Stimulated activated CD4-positive, alpha-beta T cell treated with anti-CD3 and anti-CD28 coated beads, Interleukin-4, amount 100 ng/mL, for 4 hours (primary cell): ENCODE results near the gene CYP2S1.
A peak's percentile ranks its signal among the peaks of the same experiment; 100 is the strongest.

Source experiments
- DNase-seq, 2 experiments: peaks; one replicate each; pipeline ENCODE4 v3.0.0-alpha.2; 2020

Gene CYP2S1

DNA sequence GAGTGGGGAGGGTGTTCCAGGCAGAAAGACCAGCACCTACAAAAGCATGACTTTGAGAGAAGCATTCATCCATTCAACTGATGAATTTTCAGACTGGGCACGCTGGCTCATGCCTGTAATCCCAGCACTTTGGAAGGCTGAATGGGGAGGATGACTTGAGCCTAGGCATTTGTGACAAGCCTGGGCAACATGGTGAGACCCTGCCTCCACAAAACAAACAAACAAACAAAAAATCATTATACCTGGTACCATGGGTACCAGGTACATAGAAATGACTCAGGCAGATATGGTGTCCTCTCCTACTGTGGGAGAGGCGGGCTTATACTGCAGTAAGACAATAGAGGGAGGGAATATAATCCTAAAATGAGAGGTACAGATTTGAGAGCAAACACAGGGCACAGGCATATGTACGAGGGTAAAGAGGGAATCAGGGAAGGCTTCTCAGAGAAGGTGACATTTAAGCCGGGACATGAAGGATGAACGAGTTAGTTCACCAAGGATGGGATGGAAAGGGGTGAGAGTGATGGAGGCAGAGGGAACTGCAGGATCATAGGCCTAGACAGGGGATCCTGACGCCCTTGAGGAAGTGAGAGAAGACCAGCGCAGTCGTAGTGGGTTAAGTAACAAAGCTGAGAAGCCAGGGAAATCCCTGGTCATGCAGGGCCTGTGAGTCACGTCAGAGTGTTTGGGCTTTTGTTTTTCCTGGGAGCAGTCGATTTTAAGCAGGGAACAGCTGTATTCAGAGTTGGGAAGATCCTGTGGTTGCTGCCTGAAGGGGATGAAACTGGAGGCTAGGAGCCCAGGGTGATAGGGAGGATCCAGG is 2.9 kb downstream of the CYP2S1 start:
- DNase-seq = no peak

DNA sequence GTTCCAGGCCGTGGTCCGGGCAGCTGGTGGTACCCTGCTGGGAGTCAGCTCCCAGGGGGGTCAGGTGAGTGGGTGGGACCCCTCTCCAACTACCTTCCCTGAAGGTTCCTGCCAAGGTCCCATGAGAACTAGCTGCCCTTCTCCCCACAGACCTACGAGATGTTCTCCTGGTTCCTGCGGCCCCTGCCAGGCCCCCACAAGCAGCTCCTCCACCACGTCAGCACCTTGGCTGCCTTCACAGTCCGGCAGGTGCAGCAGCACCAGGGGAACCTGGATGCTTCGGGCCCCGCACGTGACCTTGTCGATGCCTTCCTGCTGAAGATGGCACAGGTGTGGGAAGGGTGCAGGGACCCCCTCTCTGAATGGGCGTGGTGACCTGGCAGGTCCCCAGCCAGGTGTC is 5.5 kb downstream of the CYP2S1 start:
- no peak for DNase-seq

DNA sequence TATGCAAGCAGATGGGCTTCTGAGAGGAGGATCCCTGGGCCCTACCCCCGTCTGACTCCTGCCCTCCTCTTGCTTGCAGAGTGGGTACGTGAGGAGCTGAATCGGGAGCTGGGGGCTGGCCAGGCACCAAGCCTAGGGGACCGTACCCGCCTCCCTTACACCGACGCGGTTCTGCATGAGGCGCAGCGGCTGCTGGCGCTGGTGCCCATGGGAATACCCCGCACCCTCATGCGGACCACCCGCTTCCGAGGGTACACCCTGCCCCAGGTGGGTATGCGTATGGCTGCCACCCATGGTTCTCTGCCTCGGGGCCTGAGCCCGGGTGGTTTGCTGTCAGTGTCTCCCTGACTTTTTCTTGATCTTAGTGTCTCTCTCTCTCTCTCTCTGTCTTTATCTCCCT is 10.4 kb downstream of the CYP2S1 start:
- DNase-seq = no peak

DNA sequence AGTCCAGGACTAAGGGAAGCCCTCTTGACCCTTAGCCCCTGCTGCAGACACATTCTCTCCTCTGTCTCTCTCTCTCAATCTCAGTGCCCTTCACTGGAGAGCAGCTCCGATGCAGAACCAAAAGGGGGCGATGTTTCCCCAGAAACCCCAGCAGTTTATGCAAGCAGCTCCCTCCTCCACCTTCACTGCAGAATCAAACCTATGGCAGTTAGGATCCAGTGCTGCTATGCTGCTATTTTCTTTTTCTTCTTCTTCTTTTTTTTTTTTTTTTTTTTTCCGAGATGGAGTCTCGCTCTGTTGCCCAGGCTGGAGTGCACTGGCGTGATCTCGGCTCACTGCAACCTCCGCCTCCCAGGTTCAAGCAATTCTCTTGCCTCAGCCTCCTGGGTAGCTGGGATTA is 11.3 kb downstream of the CYP2S1 start:
- peak; percentile 71 to 81 for DNase-seq

DNA sequence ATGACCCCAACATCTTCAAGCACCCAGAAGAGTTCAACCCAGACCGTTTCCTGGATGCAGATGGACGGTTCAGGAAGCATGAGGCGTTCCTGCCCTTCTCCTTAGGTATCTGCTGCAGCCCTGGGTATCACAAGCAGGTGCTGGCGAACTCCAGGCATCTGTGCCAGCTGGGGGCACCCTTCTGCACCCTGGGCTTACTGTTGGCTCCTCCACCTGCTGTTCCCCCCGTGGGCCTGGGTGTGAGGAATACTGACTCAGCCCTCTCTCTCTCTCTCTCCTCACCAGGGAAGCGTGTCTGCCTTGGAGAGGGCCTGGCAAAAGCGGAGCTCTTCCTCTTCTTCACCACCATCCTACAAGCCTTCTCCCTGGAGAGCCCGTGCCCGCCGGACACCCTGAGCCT is 13.0 kb downstream of the CYP2S1 start:
- DNase-seq = peak in 1 of 2 experiments; percentile 11

DNA sequence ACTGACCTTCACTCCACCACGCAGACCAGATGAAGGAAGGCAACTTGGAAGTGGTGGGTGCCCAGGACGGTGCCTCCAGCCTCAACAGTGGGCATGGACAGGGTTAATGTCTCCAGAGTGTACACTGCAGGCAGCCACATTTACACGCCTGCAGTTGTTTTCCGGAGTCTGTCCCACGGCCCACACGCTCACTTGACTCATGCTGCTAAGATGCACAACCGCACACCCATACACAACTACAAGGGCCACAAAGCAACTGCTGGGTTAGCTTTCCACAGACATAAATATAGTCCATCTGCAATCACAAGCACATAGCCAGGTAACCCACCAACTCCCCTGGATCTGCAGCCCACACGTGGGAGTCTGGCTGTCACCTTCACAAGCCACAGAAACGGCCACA is 13.4 kb downstream of the CYP2S1 start:
- no peak for DNase-seq

DNA sequence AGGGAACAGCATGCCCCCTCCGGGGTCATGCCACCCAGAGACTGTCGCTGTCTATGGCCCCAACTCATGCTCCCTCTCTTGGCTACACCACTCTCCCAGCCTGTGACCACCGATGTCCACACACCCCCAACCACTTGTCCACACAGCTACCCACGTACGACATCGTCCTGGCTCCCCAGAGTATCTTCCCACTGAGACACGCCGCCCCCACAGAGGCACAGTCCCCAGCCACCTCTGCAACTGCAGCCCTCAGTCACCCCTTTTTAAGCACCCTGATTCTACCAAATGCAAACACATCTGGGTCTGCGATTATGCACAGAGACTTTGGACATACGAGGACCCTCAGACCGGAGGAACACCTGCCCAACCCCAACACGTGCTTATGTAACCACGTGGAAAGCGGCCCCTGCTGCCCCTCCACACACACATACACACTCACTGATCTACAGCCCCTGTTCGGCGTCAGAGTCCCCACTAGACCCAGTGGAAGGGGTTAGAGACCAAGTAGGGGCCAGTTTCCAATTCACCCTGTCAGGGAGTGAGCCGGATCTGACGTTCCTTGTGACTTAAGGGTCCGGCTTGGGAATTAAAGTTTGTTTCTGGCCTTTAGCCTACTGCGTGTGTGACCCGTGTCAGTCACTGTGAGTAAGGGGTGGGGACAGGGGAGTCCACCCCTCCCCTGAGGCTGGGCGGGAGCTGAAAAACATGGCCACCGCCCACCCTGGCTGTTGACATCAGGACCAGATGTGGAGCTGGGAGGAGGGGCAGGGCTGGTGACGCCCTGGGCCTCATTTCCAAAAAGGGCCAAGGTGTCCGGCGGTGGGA is 14.1 kb downstream of the CYP2S1 start:
- DNase-seq = no peak

DNA sequence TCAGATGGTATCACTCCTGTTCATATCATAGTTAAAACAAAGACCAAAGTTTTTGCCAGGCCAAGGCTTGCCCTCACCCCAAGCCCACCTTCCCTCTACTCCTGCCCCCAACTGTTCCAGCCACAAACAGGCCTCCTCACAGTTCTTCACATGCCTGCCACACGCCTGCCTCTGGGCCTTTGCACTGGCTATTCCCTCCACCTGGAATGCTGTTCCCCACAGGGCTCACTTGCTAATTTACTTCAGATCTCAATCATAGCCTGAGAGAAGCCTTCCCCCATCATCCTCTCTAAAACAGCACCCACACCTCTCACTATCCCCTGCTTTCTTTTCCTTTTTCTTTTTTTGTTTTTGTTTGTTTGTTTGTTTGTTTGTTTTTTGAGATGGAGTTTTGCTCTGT is 21.1 kb downstream of the CYP2S1 start:
- no peak for DNase-seq

DNA sequence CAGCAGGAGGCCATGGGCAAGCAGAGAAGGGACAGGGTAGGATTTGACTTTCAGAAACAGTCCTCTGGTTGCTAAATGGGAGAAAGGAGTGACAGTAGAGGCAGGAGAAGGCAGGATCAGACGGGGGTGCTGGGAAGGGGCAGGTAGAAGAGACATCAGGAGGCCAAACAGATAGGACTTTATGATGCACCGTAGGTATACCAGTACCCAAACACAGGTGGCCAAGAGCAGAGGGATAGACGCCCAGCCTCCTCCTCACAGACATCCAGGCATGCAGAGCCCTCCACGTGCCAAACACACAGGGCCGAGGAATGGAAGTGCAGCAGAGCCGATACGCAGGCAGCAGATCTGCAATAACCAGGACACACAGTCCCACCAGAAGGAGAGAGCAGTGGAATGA is 24.7 kb downstream of the CYP2S1 start:
- no peak for DNase-seq

DNA sequence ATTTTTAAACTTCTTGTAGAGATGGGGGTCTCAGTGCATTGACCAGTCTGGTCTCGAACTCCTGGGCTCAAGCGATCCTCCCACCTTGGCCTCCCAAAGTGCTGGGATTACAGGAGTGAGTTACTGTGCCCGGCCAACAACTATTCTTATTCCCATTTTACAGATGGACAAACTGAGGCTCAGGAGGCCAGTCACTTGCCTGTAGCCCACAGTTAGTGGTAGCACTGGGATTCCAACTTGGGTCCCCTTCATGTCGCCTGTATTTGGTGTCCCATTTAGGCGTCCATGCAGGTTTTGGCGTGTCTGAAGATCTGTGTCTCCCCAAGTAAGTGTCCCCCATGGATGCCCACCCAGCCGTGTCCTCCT is 25.2 kb downstream of the CYP2S1 start:
- no peak for DNase-seq

DNA sequence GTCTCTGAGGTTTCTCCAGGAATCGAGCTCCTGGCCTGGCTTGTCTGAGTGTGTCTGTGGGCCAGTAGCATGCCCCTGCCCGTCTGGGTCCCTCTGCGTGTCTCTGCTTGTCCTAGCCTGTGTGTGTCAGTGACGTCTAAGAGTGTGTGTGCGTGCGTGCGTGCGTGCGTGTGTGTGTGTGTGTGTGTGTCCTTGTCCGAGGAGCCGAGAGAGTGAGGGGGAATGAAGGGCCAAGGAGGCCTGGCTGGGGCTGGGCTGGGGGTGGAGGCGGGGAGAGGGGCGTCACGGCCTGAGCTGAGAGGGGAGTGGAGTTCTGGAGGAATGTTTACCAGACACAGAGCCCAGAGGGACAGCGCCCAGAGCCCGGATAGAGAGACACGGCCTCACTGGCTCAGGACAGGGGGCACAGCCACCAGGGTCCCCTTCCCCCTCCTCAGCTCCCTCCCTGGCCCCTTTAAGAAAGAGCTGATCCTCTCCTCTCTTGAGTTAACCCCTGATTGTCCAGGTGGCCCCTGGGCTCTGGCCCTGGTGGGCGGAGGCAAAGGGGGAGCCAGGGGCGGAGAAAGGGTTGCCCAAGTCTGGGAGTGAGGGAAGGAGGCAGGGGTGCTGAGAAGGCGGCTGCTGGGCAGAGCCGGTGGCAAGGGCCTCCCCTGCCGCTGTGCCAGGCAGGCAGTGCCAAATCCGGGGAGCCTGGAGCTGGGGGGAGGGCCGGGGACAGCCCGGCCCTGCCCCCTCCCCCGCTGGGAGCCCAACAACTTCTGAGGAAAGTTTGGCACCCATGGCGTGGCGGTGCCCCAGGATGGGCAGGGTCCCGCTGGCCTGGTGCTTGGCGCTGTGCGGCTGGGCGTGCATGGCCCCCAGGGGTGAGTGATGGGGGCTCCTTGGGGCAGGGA is 25.8 kb downstream of the CYP2S1 start, which contains the start of gene AXL:
TSS of gene AXL (plus strand) at position 609 of the 893 bp plus-strand sequence. CDS start at position 779, 170 bp downstream.
- DNase-seq = no peak

DNA sequence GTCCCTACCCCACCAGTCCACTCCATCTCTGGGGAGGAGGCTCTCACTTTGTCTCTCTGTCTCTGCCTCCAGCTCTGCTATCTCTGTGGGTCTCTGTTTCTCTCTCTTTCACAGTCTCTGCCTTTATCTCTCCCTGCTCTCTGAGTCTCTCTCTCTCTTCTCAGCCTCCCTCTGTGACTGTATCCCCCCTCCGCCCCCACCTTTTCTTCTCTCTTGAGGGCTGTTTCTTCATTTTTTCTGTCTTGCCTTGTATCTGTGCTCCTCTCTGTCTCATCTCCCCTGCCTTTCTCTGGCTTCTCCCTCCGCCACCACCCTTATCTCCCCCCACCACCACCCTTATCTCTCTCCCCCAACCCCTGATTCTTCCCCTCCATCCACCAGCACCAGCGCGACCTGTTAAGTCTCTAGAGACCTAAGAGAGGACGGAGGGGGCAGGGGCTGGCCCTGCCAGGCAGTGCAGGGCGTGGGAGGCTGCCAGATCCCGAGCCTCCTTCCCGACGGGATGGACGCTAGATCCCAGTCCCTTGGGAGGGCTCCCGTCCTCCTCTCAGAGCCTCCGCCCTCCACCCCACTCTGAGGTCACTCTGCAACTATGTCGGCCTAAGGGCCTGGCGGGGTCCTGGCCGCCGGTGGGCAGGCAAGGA is 27.0 kb downstream of the CYP2S1 start:
- no peak for DNase-seq

DNA sequence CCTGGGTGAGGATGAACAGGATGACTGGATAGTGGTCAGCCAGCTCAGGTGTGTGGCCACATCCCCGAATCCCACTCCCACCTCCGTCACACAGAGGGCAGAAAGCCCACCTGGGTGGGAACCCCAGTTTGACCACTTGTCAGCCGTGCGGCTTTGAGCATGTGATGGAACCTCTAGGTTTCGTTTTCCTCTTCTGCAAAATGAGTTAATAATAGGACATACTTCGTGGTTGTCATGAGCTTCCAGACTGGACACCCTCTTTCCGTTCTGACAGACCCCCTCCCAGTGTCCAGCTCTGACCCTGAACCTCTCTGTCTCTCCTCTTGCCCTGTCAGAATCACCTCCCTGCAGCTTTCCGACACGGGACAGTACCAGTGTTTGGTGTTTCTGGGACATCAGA is 27.8 kb downstream of the CYP2S1 start:
- DNase-seq = no peak

DNA sequence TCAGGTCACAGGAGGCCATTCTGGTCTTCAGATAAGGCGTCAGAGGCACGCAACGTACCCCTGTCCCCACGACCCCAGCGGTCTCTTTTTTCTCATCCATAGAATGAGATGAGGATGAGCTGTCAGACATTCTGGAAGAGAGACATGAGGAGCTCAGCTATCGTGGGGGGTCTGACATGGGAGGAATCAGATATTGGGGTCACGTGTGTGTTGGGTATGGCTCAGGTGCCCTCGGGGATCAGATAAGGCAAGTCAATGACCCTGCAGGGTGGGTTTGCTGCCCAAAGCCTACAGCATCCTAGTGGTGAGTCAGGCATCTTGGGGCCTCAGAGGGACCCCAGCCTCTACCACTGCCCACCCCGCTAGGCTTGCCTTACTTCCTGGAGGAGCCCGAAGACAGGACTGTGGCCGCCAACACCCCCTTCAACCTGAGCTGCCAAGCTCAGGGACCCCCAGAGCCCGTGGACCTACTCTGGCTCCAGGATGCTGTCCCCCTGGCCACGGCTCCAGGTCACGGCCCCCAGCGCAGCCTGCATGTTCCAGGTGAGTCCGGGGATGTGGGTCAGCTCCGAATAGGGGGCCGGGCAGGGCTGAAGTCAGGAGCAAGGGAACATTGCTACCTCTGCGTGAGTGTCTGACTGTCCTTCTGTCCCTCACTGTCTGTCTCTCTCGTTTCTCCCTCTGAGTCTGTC is 28.6 kb downstream of the CYP2S1 start:
- DNase-seq = no peak

DNA sequence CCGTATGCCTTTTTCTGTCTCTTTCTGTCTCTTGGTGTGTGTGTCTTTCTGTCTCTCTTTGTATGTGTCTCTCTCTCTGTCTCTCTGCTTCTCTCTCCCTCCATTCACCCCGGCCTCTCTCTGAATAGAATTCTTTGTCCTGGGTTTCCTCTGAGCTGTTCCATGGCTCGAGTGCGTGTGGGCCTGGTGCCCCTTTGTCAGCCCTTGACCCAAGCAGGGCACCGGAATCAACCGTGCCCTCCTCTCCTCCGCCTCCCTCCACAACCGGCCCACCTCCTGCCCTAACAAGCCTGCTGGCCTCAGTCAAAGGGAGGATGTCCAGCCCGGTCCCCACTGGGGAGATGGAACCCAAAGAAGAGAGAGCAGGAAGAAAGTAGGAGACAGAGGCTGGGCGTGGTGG is 29.2 kb downstream of the CYP2S1 start:
- DNase-seq = no peak

DNA sequence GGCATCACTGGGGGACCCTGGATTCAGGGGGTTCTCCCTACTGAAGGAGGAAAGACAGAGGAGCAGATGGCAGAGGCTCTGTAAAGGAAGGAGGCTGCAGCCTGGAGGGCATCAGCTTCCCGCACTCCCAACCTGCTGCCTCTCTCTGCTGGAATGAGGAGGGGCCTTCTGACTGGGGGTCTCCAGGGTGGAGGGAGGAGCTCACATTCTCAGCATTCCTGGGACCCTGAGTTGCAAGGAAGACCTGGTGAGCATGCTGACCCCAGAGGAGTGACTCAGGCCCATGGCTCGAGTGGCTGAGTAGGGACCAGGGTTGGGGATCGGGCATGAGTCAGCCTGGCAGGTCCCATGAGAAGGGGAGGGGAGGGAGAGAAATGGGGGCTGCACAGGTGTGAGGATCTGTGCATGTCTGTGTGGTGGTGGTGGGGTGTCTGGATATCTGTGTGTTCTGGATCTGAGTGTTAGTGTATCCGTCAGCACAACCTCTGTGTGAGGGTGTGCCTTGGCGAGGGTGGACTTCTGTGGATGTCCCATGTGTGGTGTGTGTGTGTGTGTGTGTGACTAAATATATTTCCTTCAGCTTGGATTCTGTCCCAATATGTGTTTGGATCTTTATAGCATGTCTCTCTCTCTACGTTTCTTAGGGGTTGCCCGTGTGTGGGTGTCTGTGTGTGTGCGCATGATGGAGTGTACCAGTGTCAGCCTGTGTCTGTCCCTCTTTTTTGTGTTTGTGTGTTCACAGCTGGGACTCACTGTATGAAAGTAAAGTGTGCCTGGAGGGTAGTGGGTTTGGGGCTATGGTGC is 30.6 kb downstream of the CYP2S1 start:
- DNase-seq = no peak

DNA sequence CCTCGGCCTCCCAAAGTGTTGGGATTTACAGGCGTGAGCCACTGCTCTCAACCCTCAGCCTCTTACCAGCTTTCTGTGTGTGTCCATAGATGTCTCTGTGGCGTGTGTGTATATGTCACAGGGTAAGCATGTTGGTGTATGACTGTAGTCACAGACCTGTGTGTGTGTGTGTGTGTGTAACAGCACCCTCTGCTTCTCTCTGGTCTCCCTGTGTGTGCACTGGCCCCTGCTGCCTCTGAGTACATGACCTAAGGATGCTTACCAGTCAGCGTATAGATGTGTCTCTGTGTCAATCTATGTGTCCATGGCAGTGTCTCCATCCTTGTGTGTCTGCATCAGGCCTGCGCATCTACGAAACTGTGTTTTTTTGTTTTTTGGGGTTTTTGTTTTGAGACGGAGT is 31.6 kb downstream of the CYP2S1 start:
- DNase-seq = no peak

DNA sequence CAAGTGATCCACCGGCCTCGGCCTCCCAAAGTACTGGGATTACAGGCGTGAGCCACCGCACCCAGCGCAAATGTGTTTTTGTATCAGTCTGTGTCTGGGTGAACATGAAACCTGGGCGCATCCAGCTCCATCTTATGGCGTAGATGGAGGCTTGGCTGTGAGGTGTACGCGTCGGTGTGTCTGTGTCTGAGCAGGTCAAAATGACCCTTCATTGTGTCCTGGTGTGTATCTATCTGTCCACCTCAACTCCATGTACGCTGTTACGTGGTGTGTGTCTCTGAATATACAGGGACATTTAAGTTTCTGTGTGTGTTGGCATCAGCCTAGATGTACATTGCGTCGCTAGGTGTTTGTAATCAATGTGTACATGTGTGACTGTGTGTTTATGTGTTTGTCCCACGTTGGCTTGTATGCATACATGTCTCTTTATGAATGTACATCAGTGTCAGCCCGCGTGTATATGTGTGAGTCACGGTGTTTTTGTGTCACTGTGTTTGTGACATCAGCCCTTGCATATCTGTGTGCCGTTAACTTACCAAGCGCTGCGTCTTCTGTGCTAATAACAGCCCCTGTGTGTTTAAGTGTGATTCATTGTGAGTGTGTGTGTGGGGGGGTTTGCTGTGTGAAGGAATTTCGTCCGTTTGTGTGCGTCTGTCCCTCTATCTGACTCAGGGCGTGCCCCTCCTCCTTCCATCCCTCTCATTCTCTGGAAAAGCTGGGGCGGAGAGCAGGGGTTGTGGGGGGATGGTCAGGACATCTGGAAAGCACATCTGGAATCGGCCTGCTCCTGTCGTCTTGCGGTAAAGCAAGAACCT is 32.4 kb downstream of the CYP2S1 start:
- DNase-seq = peak; percentile 22 to 71

DNA sequence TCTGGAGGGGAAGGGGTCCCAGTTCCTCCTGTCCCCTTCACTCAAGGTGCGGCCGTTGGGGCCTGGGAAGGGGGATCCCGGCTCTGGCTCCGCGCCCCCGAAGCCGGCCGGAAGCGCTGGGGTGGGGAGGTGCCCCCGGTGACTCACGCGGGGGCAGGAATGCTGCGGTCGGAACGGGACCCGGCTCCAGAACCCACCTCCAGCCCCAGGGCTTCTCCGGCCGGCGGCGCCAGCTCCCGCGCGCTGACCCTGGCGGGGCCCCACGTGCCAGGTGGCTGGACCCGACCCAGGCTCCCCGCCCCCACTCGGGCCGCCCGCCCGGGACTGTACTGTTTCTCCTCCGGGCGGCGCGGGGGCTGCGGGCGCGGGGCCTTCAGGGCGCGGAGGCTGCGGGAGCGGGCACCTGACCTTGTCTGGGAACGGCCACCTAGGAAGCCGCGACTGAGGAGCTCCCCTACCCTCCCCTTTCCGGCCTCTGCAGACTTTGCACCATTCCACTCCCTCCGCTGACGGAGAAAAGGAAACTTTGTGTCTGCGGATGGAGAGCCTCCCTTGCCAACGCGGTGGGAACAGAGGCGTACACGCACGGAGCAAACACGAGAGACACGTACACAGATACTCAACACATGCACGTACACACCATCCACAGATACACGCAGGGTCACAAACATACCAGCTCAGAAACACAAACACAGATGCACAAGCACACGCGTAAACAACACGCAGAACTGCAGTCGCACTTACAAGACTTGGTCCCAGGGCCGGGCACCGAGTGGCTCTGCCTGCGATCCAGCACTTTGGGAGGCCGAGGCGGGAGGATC is 33.2 kb downstream of the CYP2S1 start:
- peak; percentile 31 to 38 for DNase-seq
